ENCODE results near the gene BCAT1.
"Not testable (repeated sequence)": the region's sequence is repeated elsewhere in the genome, so short reads cannot be mapped to it uniquely, and the experiment has no call there.

BCAT1 gene

GRCh38 chr12:24921251-24922038, 27.5 kb downstream of the BCAT1 start:
- Histone ChIP-seq H3K4me3 (ENCODE audit: low read length) (no peak overlapping the region), H3K9me3 (ENCODE audit: control insufficient read depth, low read depth, low read length) (no peaks in the 10 kb centered on the region), H3K27me3 (ENCODE audit: control insufficient read depth, insufficient read depth, low read length) (no peaks in the 10 kb centered on the region), H3K4me1 (ENCODE audit: control insufficient read depth, low read depth, low read length) (no peaks in the 10 kb centered on the region), H3K27ac (ENCODE audit: low read length) (no peak overlapping the region), H3K9ac (ENCODE audit: low read length) (no peak overlapping the region), H3K36me3 (ENCODE audit: control insufficient read depth, low read depth, low read length) (peaks cover 7% of the 10 kb centered on the region)

- H3K27me3 ChIP-seq (ENCODE audit: control insufficient read depth, insufficient read depth, low read length): no peaks in the 10 kb centered on the region
- H3K9ac ChIP-seq (ENCODE audit: low read length): no peak overlapping the region
- no peak overlapping the region for H3K27ac ChIP-seq (ENCODE audit: low read length)
- no peak overlapping the region for H3K4me3 ChIP-seq (ENCODE audit: low read length)
- no peaks in the 10 kb centered on the region for H3K4me1 ChIP-seq (ENCODE audit: control insufficient read depth, low read depth, low read length)
- peaks cover 13% of the 10 kb centered on the region for H3K36me3 ChIP-seq (ENCODE audit: control insufficient read depth, low read depth, low read length)
- no peaks in the 10 kb centered on the region for H3K9me3 ChIP-seq (ENCODE audit: control insufficient read depth, low read depth, low read length)
Observed at GRCh38 chr12:24920141-24920540, 28.8 kb downstream of the BCAT1 start.

- no peaks in the 10 kb centered on the region for H3K4me1 ChIP-seq (ENCODE audit: control insufficient read depth, low read depth, low read length)
- H3K4me3 ChIP-seq (ENCODE audit: low read length): no peak overlapping the region
- no peaks in the 10 kb centered on the region for H3K27me3 ChIP-seq (ENCODE audit: control insufficient read depth, insufficient read depth, low read length)
- peaks cover 9% of the 10 kb centered on the region for H3K36me3 ChIP-seq (ENCODE audit: control insufficient read depth, low read depth, low read length)
- no peak overlapping the region for H3K27ac ChIP-seq (ENCODE audit: low read length)
- no peak overlapping the region for H3K9ac ChIP-seq (ENCODE audit: low read length)
- no peaks in the 10 kb centered on the region for H3K9me3 ChIP-seq (ENCODE audit: control insufficient read depth, low read depth, low read length)
Observed at GRCh38 chr12:24919346-24920001, 29.4 kb downstream of the BCAT1 start.

GRCh38 chr12:24918596-24918995, 30.3 kb downstream of the BCAT1 start:
- Histone ChIP-seq H3K4me3 (ENCODE audit: low read length) (no peak overlapping the region), H3K27me3 (ENCODE audit: control insufficient read depth, insufficient read depth, low read length) (no peaks in the 10 kb centered on the region), H3K27ac (ENCODE audit: low read length) (no peak overlapping the region), H3K9me3 (ENCODE audit: control insufficient read depth, low read depth, low read length) (no peaks in the 10 kb centered on the region), H3K9ac (ENCODE audit: low read length) (no peak overlapping the region), H3K4me1 (ENCODE audit: control insufficient read depth, low read depth, low read length) (no peaks in the 10 kb centered on the region), H3K36me3 (ENCODE audit: control insufficient read depth, low read depth, low read length) (peaks cover 9% of the 10 kb centered on the region)

GRCh38 chr12:24915501-24915900, 33.4 kb downstream of the BCAT1 start:
- H3K27me3 ChIP-seq (ENCODE audit: control insufficient read depth, insufficient read depth, low read length): no peaks in the 10 kb centered on the region
- no peaks in the 10 kb centered on the region for H3K9me3 ChIP-seq (ENCODE audit: control insufficient read depth, low read depth, low read length)
- H3K27ac ChIP-seq (ENCODE audit: low read length): no peak overlapping the region
- peaks cover 6% of the 10 kb centered on the region for H3K4me1 ChIP-seq (ENCODE audit: control insufficient read depth, low read depth, low read length)
- no peak overlapping the region for H3K4me3 ChIP-seq (ENCODE audit: low read length)
- H3K36me3 ChIP-seq (ENCODE audit: control insufficient read depth, low read depth, low read length): peaks cover 13% of the 10 kb centered on the region
- no peak overlapping the region for H3K9ac ChIP-seq (ENCODE audit: low read length)

GRCh38 chr12:24913953-24914352, 34.9 kb downstream of the BCAT1 start:
- H3K36me3 ChIP-seq (ENCODE audit: control insufficient read depth, low read depth, low read length): peaks cover 13% of the 10 kb centered on the region
- H3K4me1 ChIP-seq (ENCODE audit: control insufficient read depth, low read depth, low read length): peaks cover 6% of the 10 kb centered on the region
- no peak overlapping the region for H3K9ac ChIP-seq (ENCODE audit: low read length)
- H3K9me3 ChIP-seq (ENCODE audit: control insufficient read depth, low read depth, low read length): no peaks in the 10 kb centered on the region
- H3K27ac ChIP-seq (ENCODE audit: low read length): no peak overlapping the region
- no peak overlapping the region for H3K4me3 ChIP-seq (ENCODE audit: low read length)
- no peaks in the 10 kb centered on the region for H3K27me3 ChIP-seq (ENCODE audit: control insufficient read depth, insufficient read depth, low read length)

- no peak overlapping the region for H3K27ac ChIP-seq (ENCODE audit: low read length)
- H3K27me3 ChIP-seq (ENCODE audit: control insufficient read depth, insufficient read depth, low read length): no peaks in the 10 kb centered on the region
- peaks cover 13% of the 10 kb centered on the region for H3K36me3 ChIP-seq (ENCODE audit: control insufficient read depth, low read depth, low read length)
- peaks cover 6% of the 10 kb centered on the region for H3K4me1 ChIP-seq (ENCODE audit: control insufficient read depth, low read depth, low read length)
- no peak overlapping the region for H3K4me3 ChIP-seq (ENCODE audit: low read length)
- H3K9me3 ChIP-seq (ENCODE audit: control insufficient read depth, low read depth, low read length): no peaks in the 10 kb centered on the region
- H3K9ac ChIP-seq (ENCODE audit: low read length): no peak overlapping the region
Observed at GRCh38 chr12:24913130-24913529, 35.8 kb downstream of the BCAT1 start.

- no peak overlapping the region for H3K27ac ChIP-seq (ENCODE audit: low read length)
- no peak overlapping the region for H3K9ac ChIP-seq (ENCODE audit: low read length)
- H3K4me3 ChIP-seq (ENCODE audit: low read length): no peak overlapping the region
- no peaks in the 10 kb centered on the region for H3K9me3 ChIP-seq (ENCODE audit: control insufficient read depth, low read depth, low read length)
- H3K27me3 ChIP-seq (ENCODE audit: control insufficient read depth, insufficient read depth, low read length): no peaks in the 10 kb centered on the region
- H3K36me3 ChIP-seq (ENCODE audit: control insufficient read depth, low read depth, low read length): peaks cover 10% of the 10 kb centered on the region
- peaks cover 6% of the 10 kb centered on the region for H3K4me1 ChIP-seq (ENCODE audit: control insufficient read depth, low read depth, low read length)
Observed at GRCh38 chr12:24911271-24911791, 37.6 kb downstream of the BCAT1 start.

GRCh38 chr12:24910192-24910591, 38.7 kb downstream of the BCAT1 start:
- not testable (repeated sequence) for H3K27me3 ChIP-seq (ENCODE audit: control insufficient read depth, insufficient read depth, low read length); H3K36me3 ChIP-seq (ENCODE audit: control insufficient read depth, low read depth, low read length); H3K9ac ChIP-seq (ENCODE audit: low read length); H3K27ac ChIP-seq (ENCODE audit: low read length); H3K9me3 ChIP-seq (ENCODE audit: control insufficient read depth, low read depth, low read length); H3K4me3 ChIP-seq (ENCODE audit: low read length)
- peaks cover 13% of the 10 kb centered on the region for H3K4me1 ChIP-seq (ENCODE audit: control insufficient read depth, low read depth, low read length)

- H3K36me3 ChIP-seq (ENCODE audit: control insufficient read depth, low read depth, low read length): peaks cover 5% of the 10 kb centered on the region
- H3K27ac ChIP-seq (ENCODE audit: low read length): no peak overlapping the region
- H3K4me3 ChIP-seq (ENCODE audit: low read length): no peak overlapping the region
- H3K27me3 ChIP-seq (ENCODE audit: control insufficient read depth, insufficient read depth, low read length): no peaks in the 10 kb centered on the region
- peaks cover 14% of the 10 kb centered on the region for H3K4me1 ChIP-seq (ENCODE audit: control insufficient read depth, low read depth, low read length)
- H3K9ac ChIP-seq (ENCODE audit: low read length): no peak overlapping the region
- H3K9me3 ChIP-seq (ENCODE audit: control insufficient read depth, low read depth, low read length): no peaks in the 10 kb centered on the region
Observed at GRCh38 chr12:24909667-24910066, 39.2 kb downstream of the BCAT1 start.

- no peak overlapping the region for H3K4me3 ChIP-seq (ENCODE audit: low read length)
- H3K27me3 ChIP-seq (ENCODE audit: control insufficient read depth, insufficient read depth, low read length): peaks cover 11% of the 10 kb centered on the region
- no peak overlapping the region for H3K27ac ChIP-seq (ENCODE audit: low read length)
- peaks cover under 1% of the 10 kb centered on the region for H3K36me3 ChIP-seq (ENCODE audit: control insufficient read depth, low read depth, low read length)
- H3K9me3 ChIP-seq (ENCODE audit: control insufficient read depth, low read depth, low read length): no peaks in the 10 kb centered on the region
- H3K9ac ChIP-seq (ENCODE audit: low read length): no peak overlapping the region
- H3K4me1 ChIP-seq (ENCODE audit: control insufficient read depth, low read depth, low read length): peaks cover 24% of the 10 kb centered on the region
Observed at GRCh38 chr12:24907464-24907863, 41.4 kb downstream of the BCAT1 start.

GRCh38 chr12:24906141-24906540, 42.8 kb downstream of the BCAT1 start:
- Histone ChIP-seq H3K36me3 (ENCODE audit: control insufficient read depth, low read depth, low read length) (no peaks in the 10 kb centered on the region), H3K27me3 (ENCODE audit: control insufficient read depth, insufficient read depth, low read length) (peaks cover 11% of the 10 kb centered on the region), H3K9me3 (ENCODE audit: control insufficient read depth, low read depth, low read length) (no peaks in the 10 kb centered on the region), H3K27ac (ENCODE audit: low read length) (no peak overlapping the region), H3K9ac (ENCODE audit: low read length) (no peak overlapping the region), H3K4me3 (ENCODE audit: low read length) (no peak overlapping the region), H3K4me1 (ENCODE audit: control insufficient read depth, low read depth, low read length) (peaks cover 25% of the 10 kb centered on the region)
